Hepatocyte (in vitro differentiated cells): Measurements from ENCODE around the gene CNIH2. TPM values are rescaled to one million over a fixed set of nuclear protein-coding genes. Genes with fewer than 3 reads are reported as not detected.

ENCODE experiments used
- DNase-seq: peaks from one replicate; pipeline ENCODE4 v3.0.0-alpha.2; 2016; ENCODE audit warnings: low spot score
- H2AFZ ChIP-seq: fragments of 200-600 bp; sonication (generic); 2 replicates; pipeline ENCODE4 v1.6.0; 2016; ENCODE audit warnings: antibody characterized with exemption, mild to moderate bottlenecking
- H3K27ac ChIP-seq: fragments of 200-600 bp; sonication (generic); 2 replicates; pipeline ENCODE4 v1.5.1; 2016; ENCODE audit warnings: mild to moderate bottlenecking
- H3K27me3 ChIP-seq: fragments of 200-600 bp; sonication (generic); 2 replicates; pipeline ENCODE4 v1.6.1; 2016
- H3K36me3 ChIP-seq: fragments of 200-600 bp; sonication (generic); replicated peaks from 2 replicates; pipeline ENCODE4 v1.5.1; 2016; ENCODE audit warnings: low read depth; ENCODE audit not compliant: insufficient read depth
- H3K4me1 ChIP-seq: fragments of 200-600 bp; sonication (generic); 2 replicates; pipeline ENCODE4 v1.5.1; 2016; ENCODE audit warnings: mild to moderate bottlenecking, moderate library complexity; ENCODE audit not compliant: insufficient read depth
- H3K4me2 ChIP-seq: fragments of 200-600 bp; sonication (generic); 2 replicates; pipeline ENCODE4 v1.6.0; 2016
- H3K4me3 ChIP-seq: fragments of 200-600 bp; sonication (generic); 2 replicates; pipeline ENCODE4 v1.5.1; 2016; ENCODE audit warnings: mild to moderate bottlenecking
- H3K79me2 ChIP-seq: fragments of 200-600 bp; sonication (generic); 2 replicates; pipeline ENCODE4 v1.6.0; 2017; ENCODE audit warnings: mild to moderate bottlenecking
- H3K9me2 ChIP-seq: fragments of 200-600 bp; sonication (generic); replicated peaks from 2 replicates; pipeline ENCODE4 v1.6.0; 2017; ENCODE audit warnings: mild to moderate bottlenecking; ENCODE audit not compliant: insufficient read depth
- H3K9me3 ChIP-seq: fragments of 200-600 bp; sonication (generic); 2 replicates; pipeline ENCODE4 v1.5.1; 2016; ENCODE audit warnings: low read depth, mild to moderate bottlenecking
- H4K20me1 ChIP-seq: fragments of 200-600 bp; sonication (generic); 2 replicates; pipeline ENCODE4 v1.6.0; 2016; ENCODE audit warnings: mild to moderate bottlenecking; ENCODE audit not compliant: insufficient read depth, poor library complexity, severe bottlenecking
- EZH2 ChIP-seq: fragments of 200-600 bp; sonication (generic); IDR thresholded peaks from 2 replicates; pipeline ENCODE4 v1.6.1; 2016; ENCODE audit warnings: antibody characterized with exemption, mild to moderate bottlenecking, borderline replicate concordance
- EZH2phosphoT487 ChIP-seq: fragments of 200-600 bp; sonication (generic); IDR thresholded peaks from one replicate; pipeline ENCODE4 v1.6.1; 2018; ENCODE audit warnings: antibody characterized with exemption, mild to moderate bottlenecking, low read depth, moderate library complexity; ENCODE audit not compliant: unreplicated experiment, severe bottlenecking
- WGBS: methylation state at CpG from one replicate; pipeline ENCODE4 v1.1.6; 2016; ENCODE audit warnings: low lambda C conversion rate; ENCODE audit errors: missing lambda C conversion rate; 5-methylcytosine and 5-hydroxymethylcytosine counted together
- polyA plus RNA-seq: library from polyadenylated mRNA; unstranded; fragments of >200 nt; fragmentation: Nextera tagmentation; extraction: Ambion mirVana; gene quantifications from 2 replicates; pipeline ENCODE4 v1.2.1, GENCODE V29; 2016
- total RNA-seq: library from RNA; depleted of rRNA; stranded (reverse); fragments of >200 nt; gene quantifications from 2 replicates; pipeline ENCODE4 v1.2.3, GENCODE V29; 2014
- TF ChIP-seq, protein P1 (sequence below): fragments of 200-600 bp; sonication (generic); IDR thresholded peaks from 2 replicates; pipeline ENCODE4 v1.5.1; 2016; ENCODE audit warnings: antibody characterized with exemption, mild to moderate bottlenecking; ENCODE audit not compliant: poor library complexity

The CNIH2 gene
- total and polyA plus RNA-seq, 2 experiments from 2014 or later, result 1.7 to 6.2 TPM

DNA sequence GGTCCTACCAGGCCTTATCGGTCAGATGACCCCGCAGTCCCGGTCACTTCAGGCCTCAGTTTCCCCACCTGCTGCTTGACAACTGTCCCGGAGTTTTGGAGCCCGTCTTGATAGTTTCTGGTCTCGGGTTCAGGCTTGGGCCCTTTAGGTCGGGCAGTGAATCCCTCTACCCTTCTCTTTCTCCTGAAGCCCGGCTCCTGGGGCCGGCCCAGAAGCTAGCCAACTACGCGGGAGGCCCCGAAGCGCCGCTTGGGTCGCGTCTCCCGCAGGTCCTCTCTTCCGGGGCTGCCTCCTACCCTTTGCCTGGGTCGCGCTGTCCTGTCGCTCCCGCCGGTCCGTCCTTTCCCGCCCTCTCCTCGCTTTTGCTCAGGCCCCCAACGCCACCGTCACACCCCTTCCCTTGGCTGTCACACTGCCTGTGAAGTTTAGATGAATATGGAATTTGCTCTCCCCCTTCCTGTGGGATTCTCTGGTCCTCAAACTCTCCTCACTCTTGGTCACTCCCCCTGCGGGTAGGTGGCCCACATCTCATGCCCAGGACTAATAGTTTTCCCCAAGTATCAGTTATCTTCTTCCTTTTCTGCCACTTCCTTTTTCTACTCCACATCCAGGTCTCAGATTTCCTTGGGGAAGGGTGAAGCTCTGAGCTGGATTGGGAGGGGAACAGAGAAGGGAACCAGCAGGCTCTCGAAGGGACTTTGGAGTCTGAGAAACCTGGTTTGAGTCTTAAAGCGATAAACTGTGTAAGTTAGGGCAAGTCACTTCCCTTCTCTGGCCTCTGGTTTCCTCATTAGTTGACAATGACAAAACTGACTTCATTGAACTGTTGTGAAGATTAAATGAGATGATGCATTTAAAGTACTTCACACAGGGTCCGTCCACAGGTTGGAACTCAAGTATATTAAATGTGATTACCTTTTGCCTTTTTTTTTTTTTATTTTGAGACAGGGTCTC, 8.7 kb upstream of the CNIH2 start:
- H4K20me1 ChIP-seq, result peaks cover 23% of the 10 kb centered on the region
- peak; percentile 59 for DNase-seq
- peaks cover 33% of the 10 kb centered on the region for H3K79me2 ChIP-seq
- H2AFZ ChIP-seq, result peak overlapping the region; percentile 72
- H3K4me2 ChIP-seq, result peak overlapping the region; percentile 98
- TF ChIP-seq EZH2 (no peak), EZH2phosphoT487 (no peak)
- TF ChIP-seq, protein P1, sequence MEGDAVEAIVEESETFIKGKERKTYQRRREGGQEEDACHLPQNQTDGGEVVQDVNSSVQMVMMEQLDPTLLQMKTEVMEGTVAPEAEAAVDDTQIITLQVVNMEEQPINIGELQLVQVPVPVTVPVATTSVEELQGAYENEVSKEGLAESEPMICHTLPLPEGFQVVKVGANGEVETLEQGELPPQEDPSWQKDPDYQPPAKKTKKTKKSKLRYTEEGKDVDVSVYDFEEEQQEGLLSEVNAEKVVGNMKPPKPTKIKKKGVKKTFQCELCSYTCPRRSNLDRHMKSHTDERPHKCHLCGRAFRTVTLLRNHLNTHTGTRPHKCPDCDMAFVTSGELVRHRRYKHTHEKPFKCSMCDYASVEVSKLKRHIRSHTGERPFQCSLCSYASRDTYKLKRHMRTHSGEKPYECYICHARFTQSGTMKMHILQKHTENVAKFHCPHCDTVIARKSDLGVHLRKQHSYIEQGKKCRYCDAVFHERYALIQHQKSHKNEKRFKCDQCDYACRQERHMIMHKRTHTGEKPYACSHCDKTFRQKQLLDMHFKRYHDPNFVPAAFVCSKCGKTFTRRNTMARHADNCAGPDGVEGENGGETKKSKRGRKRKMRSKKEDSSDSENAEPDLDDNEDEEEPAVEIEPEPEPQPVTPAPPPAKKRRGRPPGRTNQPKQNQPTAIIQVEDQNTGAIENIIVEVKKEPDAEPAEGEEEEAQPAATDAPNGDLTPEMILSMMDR, result peak; percentile 31
- peaks cover 11% of the 10 kb centered on the region for H3K4me1 ChIP-seq
- H3K9me2 ChIP-seq, result no peaks in the 10 kb centered on the region
- no peaks in the 10 kb centered on the region for H3K9me3 ChIP-seq
- 7% methylated on average over 32 of the region's 32 CpGs for WGBS
- no peaks in the 10 kb centered on the region for H3K36me3 ChIP-seq
- H3K4me3 ChIP-seq, result peak overlapping the region; percentile 91
- no peaks in the 10 kb centered on the region for H3K27me3 ChIP-seq
- H3K27ac ChIP-seq, result peak overlapping the region; percentile 92

- WGBS, result 98% methylated on average over 7 of the region's 7 CpGs
- Histone ChIP-seq H3K9me3 (no peaks in the 10 kb centered on the region), H3K79me2 (peaks cover 33% of the 10 kb centered on the region), H3K36me3 (no peaks in the 10 kb centered on the region), H2AFZ (no peak overlapping the region), H3K9me2 (no peaks in the 10 kb centered on the region), H4K20me1 (peaks cover 23% of the 10 kb centered on the region), H3K4me2 (no peak overlapping the region), H3K4me1 (peaks cover 11% of the 10 kb centered on the region), H3K27ac (no peak overlapping the region), H3K27me3 (no peaks in the 10 kb centered on the region), H3K4me3 (no peak overlapping the region)
- TF ChIP-seq EZH2, result no peak
- TF ChIP-seq, protein P1, result no peak
- TF ChIP-seq EZH2phosphoT487, result no peak
- DNase-seq, result no peak
Observed at GRCh38 chr11:66271816-66272215, 6.2 kb upstream of the CNIH2 start.

DNA sequence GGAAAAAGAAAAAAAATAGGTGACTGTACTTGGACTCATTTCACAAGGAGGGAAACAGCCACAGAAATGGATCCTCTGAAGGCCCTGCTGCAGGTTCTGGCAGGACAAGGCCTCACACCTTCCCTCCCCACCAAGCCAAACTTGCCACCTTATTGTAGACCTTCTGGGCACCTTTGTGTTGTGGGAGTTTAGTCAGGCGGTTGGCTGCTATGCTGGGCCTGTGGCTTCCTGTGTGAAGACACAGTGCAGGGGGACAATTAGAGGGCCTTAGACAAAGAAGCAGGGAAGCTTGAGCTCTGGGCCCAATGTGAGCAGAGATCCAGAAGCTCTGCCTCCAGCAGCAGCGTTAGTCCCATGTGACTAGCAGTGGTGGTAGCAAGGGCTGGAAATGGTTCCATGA, 5.4 kb upstream of the CNIH2 start:
- Histone ChIP-seq H3K4me1 (peaks cover 12% of the 10 kb centered on the region), H3K4me2 (no peak overlapping the region), H3K27ac (no peak overlapping the region), H2AFZ (no peak overlapping the region), H3K4me3 (no peak overlapping the region), H3K79me2 (peaks cover 33% of the 10 kb centered on the region), H3K27me3 (no peaks in the 10 kb centered on the region), H3K9me3 (no peaks in the 10 kb centered on the region), H3K9me2 (no peaks in the 10 kb centered on the region), H3K36me3 (no peaks in the 10 kb centered on the region), H4K20me1 (peaks cover 23% of the 10 kb centered on the region)
- TF ChIP-seq, protein P1, result no peak
- TF ChIP-seq EZH2phosphoT487 (no peak), EZH2 (no peak)
- no peak for DNase-seq
- WGBS, result 97% methylated on average over 2 of the region's 2 CpGs
